DLD1 (cell line): ENCODE measurements around the gene NDUFB8.

Source experiments
- in situ Hi-C: cut with HindIII; loops from 2 replicates; pipeline ENCODE4 v1.10.0; 2017; ENCODE audit warnings: low sequenced_read_pairs

Gene NDUFB8

GRCh38 chr10:100508691-100509150 is 20.9 kb downstream of the NDUFB8 start:
- in situ Hi-C loops = loop anchor here (25.0 kb wide), 1 partner anchor 171 kb away; the partner anchor contains the start of genes PKD2L1 and SCD

- in situ Hi-C loops = loop anchor here (25.0 kb wide), 1 partner anchor 171 kb away; the partner anchor contains the start of genes PKD2L1 and SCD
Observed at GRCh38 chr10:100508266-100508665, 21.4 kb downstream of the NDUFB8 start.

- in situ Hi-C loops = loop anchor here (25.0 kb wide), 1 partner anchor 170 kb away; the partner anchor contains the start of genes PKD2L1 and SCD
Observed at GRCh38 chr10:100507357-100507732, 22.3 kb downstream of the NDUFB8 start.

GRCh38 chr10:100506596-100507356 is 22.9 kb downstream of the NDUFB8 start:
- in situ Hi-C loops = loop anchor here (25.0 kb wide), 1 partner anchor 169 kb away; the partner anchor contains the start of genes PKD2L1 and SCD

GRCh38 chr10:100505164-100505563 is 24.5 kb downstream of the NDUFB8 start:
- in situ Hi-C loops = loop anchor here (25.0 kb wide), 1 partner anchor 168 kb away; the partner anchor contains the start of genes PKD2L1 and SCD

- in situ Hi-C loops = loop anchor here (25.0 kb wide), 1 partner anchor 167 kb away; the partner anchor contains the start of genes PKD2L1 and SCD
Observed at GRCh38 chr10:100504096-100504495, 25.6 kb downstream of the NDUFB8 start.

GRCh38 chr10:100502926-100503494 is 26.7 kb downstream of the NDUFB8 start:
- in situ Hi-C loops = loop anchor here (25.0 kb wide), 1 partner anchor 166 kb away; the partner anchor contains the start of genes PKD2L1 and SCD

- in situ Hi-C loops = loop anchor here (25.0 kb wide), 1 partner anchor 164 kb away; the partner anchor contains the start of genes PKD2L1 and SCD
Observed at GRCh38 chr10:100501423-100501822, 28.2 kb downstream of the NDUFB8 start.

GRCh38 chr10:100498059-100498458 is 31.6 kb downstream of the NDUFB8 start:
- in situ Hi-C loops = no loop called here

GRCh38 chr10:100496567-100496966 is 33.1 kb downstream of the NDUFB8 start:
- in situ Hi-C loops = no loop called here

- in situ Hi-C loops = no loop called here
Observed at GRCh38 chr10:100490531-100490930, 39.1 kb downstream of the NDUFB8 start.

- in situ Hi-C loops = no loop called here
Observed at GRCh38 chr10:100489396-100489795, 40.3 kb downstream of the NDUFB8 start.

GRCh38 chr10:100487529-100487928 is 42.1 kb downstream of the NDUFB8 start:
- in situ Hi-C loops = no loop called here

- in situ Hi-C loops = no loop called here
Observed at GRCh38 chr10:100485801-100486495, 43.7 kb downstream of the NDUFB8 start.

- in situ Hi-C loops = no loop called here
Observed at GRCh38 chr10:100485366-100485765, 44.3 kb downstream of the NDUFB8 start.

- in situ Hi-C loops = no loop called here
Observed at GRCh38 chr10:100483876-100484666, 45.6 kb downstream of the NDUFB8 start.

GRCh38 chr10:100482834-100483185 is 46.9 kb downstream of the NDUFB8 start:
- in situ Hi-C loops = no loop called here

- in situ Hi-C loops = no loop called here
Observed at GRCh38 chr10:100482181-100482833, 47.4 kb downstream of the NDUFB8 start.

- in situ Hi-C loops = no loop called here
Observed at GRCh38 chr10:100481462-100482081, 48.1 kb downstream of the NDUFB8 start.
